ENCODE results near the gene RASL10A. TPM values are rescaled to one million over a fixed set of nuclear protein-coding genes. Genes with fewer than 3 reads are reported as not detected.

Gene RASL10A
- polyA plus RNA-seq, 3 donors, result 0.35 to 2.1 (median 0.50) TPM

DNA sequence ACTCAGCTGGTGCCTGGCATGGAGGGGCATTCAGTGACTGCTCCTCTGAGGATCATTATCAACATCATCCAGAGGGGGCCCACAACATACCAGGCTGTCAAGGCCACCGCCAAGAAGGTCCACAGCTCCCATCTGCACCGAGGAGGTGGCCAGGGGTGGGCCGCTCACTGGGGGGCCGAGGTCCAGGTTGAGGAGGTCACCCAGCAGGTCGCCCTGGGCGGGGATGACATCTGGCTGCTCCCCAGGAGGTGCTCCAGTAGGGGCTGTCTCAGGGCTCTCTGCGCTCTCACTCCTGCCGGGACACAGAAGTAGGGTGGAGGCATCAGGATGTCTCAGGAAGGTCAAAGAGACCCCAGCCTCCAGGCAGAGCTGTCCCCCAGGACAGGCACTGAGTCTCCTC is 25.1 kb upstream of the RASL10A start:
- peaks cover 43% of the 10 kb centered on the region for H4K20me1 ChIP-seq (ENCODE audit: insufficient read depth, low read length)
- WGBS (ENCODE audit: insufficient coverage), result 98% methylated on average over 8 of the region's 8 CpGs
- H3K9me3 Mint-ChIP-seq, result no peaks in the 10 kb centered on the region

DNA sequence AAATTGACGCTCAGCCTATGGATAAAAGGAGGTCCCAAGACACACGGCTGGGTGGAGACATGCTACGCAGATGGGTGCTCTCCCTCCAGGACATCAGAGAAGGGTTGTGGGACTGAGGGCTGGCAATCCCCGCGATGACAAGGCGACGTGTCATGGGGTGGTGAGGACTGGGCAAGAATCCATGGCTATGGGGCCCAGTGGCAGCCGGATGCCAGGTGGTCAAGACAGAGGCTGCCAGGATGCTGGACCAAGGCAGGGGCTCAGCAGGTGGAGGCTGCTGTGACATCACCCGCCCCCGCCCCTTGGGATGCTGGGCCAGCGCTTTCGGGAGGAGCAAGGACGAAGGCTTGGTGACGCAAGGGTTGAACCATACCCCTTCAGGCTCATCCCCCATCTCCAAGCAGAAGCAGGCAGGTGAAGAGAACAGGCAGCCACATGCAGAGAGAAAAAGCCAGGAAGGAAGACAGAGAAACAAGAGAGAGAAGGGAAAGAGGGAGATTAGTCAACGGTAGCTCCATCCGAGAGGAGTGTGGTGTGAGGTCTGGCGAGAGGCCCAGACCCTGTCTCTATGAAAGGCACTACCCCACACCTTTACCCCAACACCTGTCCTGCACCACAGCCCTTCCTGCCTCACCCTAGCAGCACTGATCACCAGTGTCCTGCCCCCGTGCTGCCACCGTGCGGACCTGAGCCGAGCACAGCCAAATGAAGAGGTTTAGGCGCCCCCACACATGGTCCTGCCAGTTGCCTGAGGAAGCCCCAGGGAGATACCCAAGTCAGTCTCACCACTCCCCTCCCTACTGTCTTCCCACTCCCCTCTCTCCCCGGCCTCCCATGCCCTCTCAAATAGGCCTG is 24.1 kb upstream of the RASL10A start:
- Histone ChIP-seq H4K20me1 (ENCODE audit: insufficient read depth, low read length) (peaks cover 52% of the 10 kb centered on the region), H3K36me3 (replicated peaks in 1 of 2; ENCODE audit: control insufficient read depth in 1 of 2, insufficient read depth in 2 of 2, low read length in 2 of 2) (peaks cover 96 to 100% of the 10 kb centered on the region in 2 donors), H3K4me3 (replicated peaks in 1 of 3; ENCODE audit: low read depth in 2 of 3, low read length in 3 of 3) (no peak overlapping the region), H3K79me2 (ENCODE audit: insufficient read depth, low read length) (no peaks in the 10 kb centered on the region), H3K9me3 (replicated peaks in 1 of 2; ENCODE audit: control insufficient read depth in 1 of 2, insufficient read depth in 1 of 2, low read length in 2 of 2) (no peaks in the 10 kb centered on the region), H3K27me3 (ENCODE audit: control insufficient read depth in 2 of 2, insufficient read depth in 2 of 2, low read length in 2 of 2) (no peaks in the 10 kb centered on the region), H3K4me2 (replicated peaks; ENCODE audit: extremely low read depth, low read length, poor library complexity, severe bottlenecking) (no peak overlapping the region), H2AFZ (ENCODE audit: insufficient read depth, low read depth, low read length, poor library complexity, severe bottlenecking) (no peak overlapping the region), H3K27ac (ENCODE audit: low read depth in 1 of 2, low read length in 2 of 2) (no peak overlapping the region), H3K9ac (ENCODE audit: insufficient read depth, low read length, poor library complexity, severe bottlenecking) (no peak overlapping the region), H3K4me1 (ENCODE audit: control insufficient read depth in 1 of 2, insufficient read depth in 2 of 2, low read length in 2 of 2) (no peaks in the 10 kb centered on the region)
- Mint-ChIP-seq H3K4me3 (no peak overlapping the region), H3K9me3 (no peaks in the 10 kb centered on the region), H3K27ac (peak overlapping the region in 4 of 7 donors; percentile 26 to 77 (median 42)), H3K27me3 (ENCODE audit: low read depth in 3 of 3) (peaks cover 0 to 3% (median 0%) of the 10 kb centered on the region in 3 donors), H3K4me1 (no peaks in the 10 kb centered on the region), H3K36me3 (peaks cover 92 to 100% of the 10 kb centered on the region in 2 donors)
- TF ChIP-seq, protein P1, sequence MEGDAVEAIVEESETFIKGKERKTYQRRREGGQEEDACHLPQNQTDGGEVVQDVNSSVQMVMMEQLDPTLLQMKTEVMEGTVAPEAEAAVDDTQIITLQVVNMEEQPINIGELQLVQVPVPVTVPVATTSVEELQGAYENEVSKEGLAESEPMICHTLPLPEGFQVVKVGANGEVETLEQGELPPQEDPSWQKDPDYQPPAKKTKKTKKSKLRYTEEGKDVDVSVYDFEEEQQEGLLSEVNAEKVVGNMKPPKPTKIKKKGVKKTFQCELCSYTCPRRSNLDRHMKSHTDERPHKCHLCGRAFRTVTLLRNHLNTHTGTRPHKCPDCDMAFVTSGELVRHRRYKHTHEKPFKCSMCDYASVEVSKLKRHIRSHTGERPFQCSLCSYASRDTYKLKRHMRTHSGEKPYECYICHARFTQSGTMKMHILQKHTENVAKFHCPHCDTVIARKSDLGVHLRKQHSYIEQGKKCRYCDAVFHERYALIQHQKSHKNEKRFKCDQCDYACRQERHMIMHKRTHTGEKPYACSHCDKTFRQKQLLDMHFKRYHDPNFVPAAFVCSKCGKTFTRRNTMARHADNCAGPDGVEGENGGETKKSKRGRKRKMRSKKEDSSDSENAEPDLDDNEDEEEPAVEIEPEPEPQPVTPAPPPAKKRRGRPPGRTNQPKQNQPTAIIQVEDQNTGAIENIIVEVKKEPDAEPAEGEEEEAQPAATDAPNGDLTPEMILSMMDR (IDR thresholded peaks at IDR 0.05), result no peak
- intact Hi-C loops (cut with micrococcal nuclease), result no loop called here
- 97% methylated on average over 12 of the region's 23 CpGs for WGBS (ENCODE audit: insufficient coverage)
- no peak for DNase-seq

More for the DNA sequence above, 25.1 kb upstream of the RASL10A start:
- Histone ChIP-seq H3K9me3 (replicated peaks in 1 of 2; ENCODE audit: control insufficient read depth in 1 of 2, insufficient read depth in 1 of 2, low read length in 2 of 2) (no peaks in the 10 kb centered on the region), H3K36me3 (replicated peaks in 1 of 2; ENCODE audit: control insufficient read depth in 1 of 2, insufficient read depth in 2 of 2, low read length in 2 of 2) (peaks cover 91 to 100% of the 10 kb centered on the region in 2 donors), H3K27ac (ENCODE audit: low read depth in 1 of 2, low read length in 2 of 2) (no peak overlapping the region), H3K79me2 (ENCODE audit: insufficient read depth, low read length) (no peaks in the 10 kb centered on the region), H3K4me3 (replicated peaks in 1 of 3; ENCODE audit: low read depth in 2 of 3, low read length in 3 of 3) (no peak overlapping the region), H3K4me1 (ENCODE audit: control insufficient read depth in 1 of 2, insufficient read depth in 2 of 2, low read length in 2 of 2) (no peaks in the 10 kb centered on the region), H2AFZ (ENCODE audit: insufficient read depth, low read depth, low read length, poor library complexity, severe bottlenecking) (no peak overlapping the region), H3K9ac (ENCODE audit: insufficient read depth, low read length, poor library complexity, severe bottlenecking) (no peak overlapping the region), H3K4me2 (replicated peaks; ENCODE audit: extremely low read depth, low read length, poor library complexity, severe bottlenecking) (no peak overlapping the region), H3K27me3 (ENCODE audit: control insufficient read depth in 2 of 2, insufficient read depth in 2 of 2, low read length in 2 of 2) (no peaks in the 10 kb centered on the region)
- Mint-ChIP-seq H3K27ac (no peak overlapping the region), H3K36me3 (peaks cover 90 to 100% of the 10 kb centered on the region in 2 donors), H3K4me3 (no peak overlapping the region), H3K4me1 (no peaks in the 10 kb centered on the region), H3K27me3 (ENCODE audit: low read depth in 3 of 3) (peaks cover 0 to 3% (median 0%) of the 10 kb centered on the region in 3 donors)
- DNase-seq, result no peak
- TF ChIP-seq, protein P1 (IDR thresholded peaks at IDR 0.05), result no peak
- intact Hi-C loops (cut with micrococcal nuclease), result no loop called here
